NCI-H1436 (cell line): ENCODE measurements around the gene KCNV2.

ENCODE experiments used
- DNase-seq: peaks from one replicate; lab custom pipeline; 2025; lab: John Stamatoyannopoulos, UW

KCNV2 gene

GRCh38 chr9:2720179-2720654 is 2.9 kb downstream of the KCNV2 start:
- no peak for DNase-seq

GRCh38 chr9:2722715-2723114 is 5.4 kb downstream of the KCNV2 start:
- no peak for DNase-seq

- DNase-seq, result no peak
These were observed 6.2 kb downstream of the KCNV2 start for GRCh38 chr9:2723376-2724065.

DNA sequence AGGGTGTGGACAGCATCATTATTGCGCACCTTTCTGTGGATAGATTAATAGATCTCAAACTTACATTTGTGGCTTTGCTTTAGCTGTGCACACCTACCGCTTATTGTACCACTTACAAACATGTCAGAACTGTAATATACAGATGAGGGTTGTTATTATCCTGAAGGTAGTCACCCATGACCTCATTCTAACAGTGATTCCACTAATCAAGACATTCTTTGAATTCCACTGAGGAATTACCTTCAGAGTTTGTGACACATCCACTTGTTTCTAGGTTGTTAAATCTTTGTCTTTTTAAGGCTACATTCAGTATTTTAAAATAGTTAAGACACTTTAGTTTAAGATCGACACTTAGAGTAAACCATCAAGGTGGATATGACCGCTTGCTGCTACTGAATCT is 7.8 kb downstream of the KCNV2 start:
- no peak for DNase-seq

GRCh38 chr9:2725898-2726649 is 8.8 kb downstream of the KCNV2 start:
- DNase-seq, result no peak

- DNase-seq, result no peak
These were observed 9.5 kb downstream of the KCNV2 start for GRCh38 chr9:2726650-2727340.

DNA sequence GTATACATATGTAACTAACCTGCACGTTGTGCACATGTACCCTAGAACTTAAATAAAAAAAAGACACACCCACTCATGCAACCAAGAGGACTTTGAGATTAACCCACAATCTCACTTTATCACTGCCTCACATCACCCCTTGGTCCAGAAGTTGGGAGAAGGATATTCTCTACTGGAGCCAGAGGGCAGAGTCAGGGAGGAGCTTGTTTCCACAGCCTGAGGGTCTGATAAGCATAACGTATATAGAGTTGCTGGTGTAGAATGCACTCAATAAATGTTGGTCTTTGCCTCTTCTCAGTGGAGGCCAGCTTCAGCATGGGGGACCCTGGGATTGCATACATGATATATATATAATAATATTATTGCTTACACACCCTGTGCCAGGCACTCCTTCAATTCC is 10.1 kb downstream of the KCNV2 start:
- DNase-seq, result no peak

DNA sequence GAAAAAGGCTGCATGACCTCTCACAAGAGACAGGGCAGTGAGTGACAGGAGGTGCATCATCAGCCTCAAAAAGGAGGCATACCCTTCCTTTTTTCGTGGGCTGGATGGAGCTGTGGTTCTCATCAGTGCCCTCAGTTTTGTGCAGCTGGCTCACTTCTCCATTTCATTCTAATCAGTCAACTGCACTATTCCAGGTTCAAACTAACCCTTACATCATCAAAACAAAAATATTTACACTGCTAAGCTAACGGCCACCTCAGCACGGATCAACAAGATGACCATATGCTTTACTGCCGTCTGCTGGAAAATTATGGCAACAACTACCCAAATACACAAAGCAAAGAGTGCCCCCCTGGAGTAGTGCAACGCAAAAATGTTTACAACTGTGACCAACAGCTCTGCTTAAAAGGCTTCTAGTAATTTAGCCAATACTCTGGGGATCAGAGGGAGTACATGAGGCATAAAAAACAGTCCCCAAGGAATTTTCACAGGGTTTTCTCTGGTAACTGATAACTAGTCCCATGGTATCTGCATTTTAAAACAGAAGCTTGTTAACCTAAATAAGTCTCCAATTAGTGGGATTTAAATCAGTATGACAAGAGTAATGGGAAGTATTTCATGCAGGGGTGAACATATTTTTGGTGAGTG is 10.8 kb downstream of the KCNV2 start:
- peak; percentile 82 for DNase-seq

- no peak for DNase-seq
These were observed 11.7 kb downstream of the KCNV2 start for GRCh38 chr9:2729003-2729402.

DNA sequence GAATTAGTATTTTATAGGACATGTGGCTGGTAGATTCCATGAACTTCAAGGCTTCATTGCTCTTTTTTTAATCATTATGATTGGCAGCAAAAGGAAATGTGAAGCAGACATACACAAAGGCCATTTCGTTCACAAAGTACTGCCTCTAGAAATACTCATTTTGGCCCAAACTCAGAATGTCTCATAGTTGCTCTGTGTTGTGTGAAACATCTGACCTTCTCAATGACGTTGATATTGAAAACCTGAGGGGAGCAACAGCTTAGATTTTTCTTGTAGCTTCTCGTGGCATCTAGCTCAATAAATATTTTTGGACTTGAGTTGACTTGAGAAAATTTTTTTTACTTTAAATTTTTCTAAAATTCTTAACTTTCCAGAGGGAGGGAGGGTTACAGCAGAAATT is 12.4 kb downstream of the KCNV2 start:
- DNase-seq, result no peak

DNA sequence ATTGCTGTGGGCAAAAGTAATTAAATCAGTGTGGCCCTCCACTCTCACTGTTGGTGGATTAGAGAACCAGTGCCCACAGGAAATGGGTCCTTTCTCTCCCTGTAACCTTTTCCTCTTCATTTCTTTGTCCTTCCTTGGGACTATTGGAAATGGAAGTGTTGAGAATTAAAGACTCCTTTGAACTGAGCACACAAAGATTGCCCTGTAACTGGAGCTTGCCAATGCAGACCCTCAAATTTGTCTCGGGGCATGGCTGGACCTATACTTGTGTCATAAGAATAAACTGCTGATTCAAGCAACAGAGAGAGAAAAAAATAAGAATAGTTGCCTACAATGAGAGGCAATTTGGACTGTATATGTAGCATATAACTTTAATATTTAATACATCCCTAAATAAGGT is 13.7 kb downstream of the KCNV2 start:
- DNase-seq, result no peak

- DNase-seq, result no peak
These were observed 15.2 kb downstream of the KCNV2 start for GRCh38 chr9:2732492-2732891.

- no peak for DNase-seq
These were observed 23.3 kb downstream of the KCNV2 start for GRCh38 chr9:2740616-2741015.

- no peak for DNase-seq
These were observed 24.3 kb downstream of the KCNV2 start for GRCh38 chr9:2741441-2742158.

- DNase-seq, result no peak
These were observed 24.9 kb downstream of the KCNV2 start for GRCh38 chr9:2742214-2742613.

GRCh38 chr9:2743937-2744529 is 26.7 kb downstream of the KCNV2 start:
- no peak for DNase-seq

- DNase-seq, result no peak
These were observed 28.5 kb downstream of the KCNV2 start for GRCh38 chr9:2745560-2746380.

- DNase-seq, result no peak
These were observed 32.2 kb downstream of the KCNV2 start for GRCh38 chr9:2749485-2749884.

- no peak for DNase-seq
These were observed 38.0 kb downstream of the KCNV2 start for GRCh38 chr9:2755285-2755684.

GRCh38 chr9:2758162-2758897 is 41.0 kb downstream of the KCNV2 start:
- no peak for DNase-seq
